ENCODE results near the gene LAMA4. TPM values are rescaled to one million over a fixed set of nuclear protein-coding genes. Genes with fewer than 3 reads are reported as not detected.

LAMA4 gene
- total and polyA plus RNA-seq, 2 of the 13 experiments (the other 11 are each of a cell fraction or from before 2014, with no cell fraction given) = not detected

- no peak for TF ChIP-seq TRIM24 (CRISPR knock-in tag; IDR thresholded peaks at IDR 0.05)
- TF ChIP-seq ZFP37 (CRISPR knock-in tag; IDR thresholded peaks at IDR 0.05; ENCODE audit: borderline replicate concordance) = no peak
- TF ChIP-seq SP140L (CRISPR knock-in tag; IDR thresholded peaks at IDR 0.05; ENCODE audit: borderline replicate concordance) = no peak
- TF ChIP-seq ZNF337 (CRISPR knock-in tag; IDR thresholded peaks at IDR 0.05; ENCODE audit: borderline replicate concordance, low read depth) = peak; percentile 81; the same call in 1 of the 2 replicates
- TF ChIP-seq CAMTA2 (CRISPR knock-in tag; IDR thresholded peaks at IDR 0.05; ENCODE audit: borderline replicate concordance) = peak; percentile 94
- TF ChIP-seq ZNF629 (CRISPR knock-in tag; conservative IDR thresholded peaks at IDR 0.05) = no peak
- no peak for TF ChIP-seq KLF13 (CRISPR knock-in tag; IDR thresholded peaks at IDR 0.05)
- peak; percentile 34; the same call in 1 of the 2 replicates for TF ChIP-seq GTF3A (CRISPR knock-in tag; conservative IDR thresholded peaks at IDR 0.05)
- no peak for TF ChIP-seq PRPF4 (IDR thresholded peaks at IDR 0.05; ENCODE audit: low read depth, low read length, poor library complexity, severe bottlenecking)
- TF ChIP-seq, protein P1, sequence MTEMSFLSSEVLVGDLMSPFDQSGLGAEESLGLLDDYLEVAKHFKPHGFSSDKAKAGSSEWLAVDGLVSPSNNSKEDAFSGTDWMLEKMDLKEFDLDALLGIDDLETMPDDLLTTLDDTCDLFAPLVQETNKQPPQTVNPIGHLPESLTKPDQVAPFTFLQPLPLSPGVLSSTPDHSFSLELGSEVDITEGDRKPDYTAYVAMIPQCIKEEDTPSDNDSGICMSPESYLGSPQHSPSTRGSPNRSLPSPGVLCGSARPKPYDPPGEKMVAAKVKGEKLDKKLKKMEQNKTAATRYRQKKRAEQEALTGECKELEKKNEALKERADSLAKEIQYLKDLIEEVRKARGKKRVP (CRISPR knock-in tag; IDR thresholded peaks at IDR 0.05) = peak in 1 of 2 experiments; percentile 8; a peak in 1 of 4 replicates
- peak; percentile 19; the same call in 1 of the 2 replicates for TF ChIP-seq DR1 (CRISPR knock-in tag; IDR thresholded peaks at IDR 0.05)
- TF ChIP-seq, protein P2, sequence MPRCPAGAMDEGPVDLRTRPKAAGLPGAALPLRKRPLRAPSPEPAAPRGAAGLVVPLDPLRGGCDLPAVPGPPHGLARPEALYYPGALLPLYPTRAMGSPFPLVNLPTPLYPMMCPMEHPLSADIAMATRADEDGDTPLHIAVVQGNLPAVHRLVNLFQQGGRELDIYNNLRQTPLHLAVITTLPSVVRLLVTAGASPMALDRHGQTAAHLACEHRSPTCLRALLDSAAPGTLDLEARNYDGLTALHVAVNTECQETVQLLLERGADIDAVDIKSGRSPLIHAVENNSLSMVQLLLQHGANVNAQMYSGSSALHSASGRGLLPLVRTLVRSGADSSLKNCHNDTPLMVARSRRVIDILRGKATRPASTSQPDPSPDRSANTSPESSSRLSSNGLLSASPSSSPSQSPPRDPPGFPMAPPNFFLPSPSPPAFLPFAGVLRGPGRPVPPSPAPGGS (CRISPR knock-in tag; IDR thresholded peaks at IDR 0.05) = peak; percentile 86; the same call in 1 of the 2 replicates
- peak; percentile 12; the same call in 1 of the 2 replicates for TF ChIP-seq PREB (CRISPR knock-in tag; IDR thresholded peaks at IDR 0.05)
- TF ChIP-seq IKZF4 (CRISPR knock-in tag; IDR thresholded peaks at IDR 0.05; ENCODE audit: borderline replicate concordance, low read depth, not compliant biosample characterization) = peak; percentile 51
- peak; percentile 92 for TF ChIP-seq REPIN1 (CRISPR knock-in tag; IDR thresholded peaks at IDR 0.05; ENCODE audit: borderline replicate concordance, low read depth)
- no peak for TF ChIP-seq ZNF83 (CRISPR knock-in tag; IDR thresholded peaks at IDR 0.05; ENCODE audit: borderline replicate concordance)
- TF ChIP-seq ZNF18 (CRISPR knock-in tag; IDR thresholded peaks at IDR 0.05; ENCODE audit: insufficient replicate concordance) = no peak
- TF ChIP-seq ZNF761 (CRISPR knock-in tag; conservative IDR thresholded peaks at IDR 0.05) = peak; percentile 54
- TF ChIP-seq DPF2 (CRISPR knock-in tag; IDR thresholded peaks at IDR 0.05; ENCODE audit: borderline replicate concordance, low read depth) = no peak
- no peak for TF ChIP-seq ZFYVE20 (CRISPR knock-in tag; IDR thresholded peaks at IDR 0.05; ENCODE audit: borderline replicate concordance, low read depth)
- peak; percentile 34; the same call in 1 of the 2 replicates for TF ChIP-seq SIX1 (CRISPR knock-in tag; IDR thresholded peaks at IDR 0.05; ENCODE audit: borderline replicate concordance)
- TF ChIP-seq PCBP1 (IDR thresholded peaks at IDR 0.05; ENCODE audit: borderline replicate concordance, low read depth, low read length) = no peak
These were observed 167.0 kb downstream of the LAMA4 start, which contains the start of the genes FAM229B and TUBE1 (continued) for GRCh38 chr6:112087136-112087911.
